ENCODE measurements around the gene PATZ1.

- TF ChIP-seq EZH2 (IDR thresholded peaks at IDR 0.05; ENCODE audit: low read depth, low read length, severe bottlenecking) (no peak), SP1 (IDR thresholded peaks at IDR 0.05; ENCODE audit: low read depth, low read length) (peak; percentile 72), RAD21 (IDR thresholded peaks at IDR 0.05 in 1 of 2, conservative IDR thresholded peaks at IDR 0.05 in 1 of 2; ENCODE audit: low read depth in 2 of 2, low read length in 2 of 2) (no peak), TBP (IDR thresholded peaks at IDR 0.05; ENCODE audit: low read depth, low read length) (no peak), POLR2A (IDR thresholded peaks at IDR 0.05; ENCODE audit: control extremely low read depth in 1 of 2, low read depth in 2 of 2, low read length in 2 of 2) (no peak), RXRA (IDR thresholded peaks at IDR 0.05; ENCODE audit: insufficient read depth, low read depth, low read length) (no peak), CTCF (IDR thresholded peaks at IDR 0.05; ENCODE audit: control extremely low read depth in 1 of 3, insufficient read depth in 1 of 3, low read depth in 1 of 3, low read length in 3 of 3) (no peak), TEAD4 (IDR thresholded peaks at IDR 0.05; ENCODE audit: low read depth, low read length) (no peak), USF2 (IDR thresholded peaks at IDR 0.05; ENCODE audit: low read length) (no peak), POLR2AphosphoS5 (IDR thresholded peaks at IDR 0.05; ENCODE audit: low read depth, low read length) (no peak)
These were observed 47.7 kb upstream of the PATZ1 start for GRCh38 chr22:31393893-31394292.
